ENCODE results near the gene POU6F2. TPM values are rescaled to one million over a fixed set of nuclear protein-coding genes. Genes with fewer than 3 reads are reported as not detected.

The POU6F2 gene
- total RNA-seq, 2 experiments from 2014 or later, result not detected

DNA sequence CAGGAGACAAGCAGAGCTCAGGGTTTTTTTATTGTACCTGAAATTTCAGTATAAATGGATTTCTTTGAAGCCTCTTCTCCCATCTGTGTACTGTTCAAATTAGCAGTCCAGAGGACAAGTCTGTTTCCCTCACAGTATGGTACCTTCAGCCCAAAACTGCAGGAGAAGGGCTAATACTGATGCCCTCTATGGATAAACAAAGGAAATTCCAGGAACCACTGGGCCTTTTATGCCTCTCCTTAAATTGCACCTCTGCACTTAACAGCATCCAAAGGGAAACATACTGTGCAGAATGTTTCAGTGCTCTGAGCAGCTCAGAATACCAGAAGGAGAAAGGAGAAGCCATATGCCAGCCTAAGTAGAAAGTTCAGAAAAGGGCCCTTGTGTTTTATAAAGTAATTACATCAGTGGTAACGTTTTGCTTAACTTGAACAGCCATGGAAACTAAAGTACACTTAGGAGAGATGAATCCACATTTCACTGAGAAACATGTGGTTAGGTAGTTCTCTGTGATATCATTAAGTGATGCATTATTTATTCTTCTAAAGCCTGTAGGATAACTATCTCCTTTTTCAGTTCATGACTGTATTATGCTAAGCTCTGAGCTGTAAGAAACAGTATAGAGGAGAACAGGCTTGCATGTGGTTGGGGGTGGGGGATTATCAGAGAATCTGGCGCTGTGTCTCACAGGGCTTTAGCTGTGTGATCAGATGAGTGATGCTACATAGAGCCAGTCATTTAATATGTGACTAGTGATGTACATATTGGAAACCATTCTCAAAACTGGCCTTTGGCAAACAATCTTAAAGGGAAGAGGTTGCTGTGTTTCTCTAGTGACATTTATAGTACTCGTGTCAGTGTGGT lies 111.3 kb downstream of the POU6F2 start:
- no peak overlapping the region for H3K4me3 Mint-ChIP-seq
- no peaks in the 10 kb centered on the region for H3K4me1 Mint-ChIP-seq (ENCODE audit: low read depth)
- intact Hi-C loops (cut with micrococcal nuclease), result no loop called here
- ATAC-seq, result no peak
- no peak for DNase-seq
- no peaks in the 10 kb centered on the region for H3K9me3 Mint-ChIP-seq
- no peak overlapping the region for H3K27ac Mint-ChIP-seq
- no peaks in the 10 kb centered on the region for H3K36me3 Mint-ChIP-seq (ENCODE audit: low read depth)
- peaks cover 14% of the 10 kb centered on the region for H3K27me3 Mint-ChIP-seq
- POLR2A ChIA-PET, result no interaction called here
- CTCF ChIA-PET, result no interaction called here
- no peak for TF ChIP-seq CTCF (IDR thresholded peaks at IDR 0.05)

DNA sequence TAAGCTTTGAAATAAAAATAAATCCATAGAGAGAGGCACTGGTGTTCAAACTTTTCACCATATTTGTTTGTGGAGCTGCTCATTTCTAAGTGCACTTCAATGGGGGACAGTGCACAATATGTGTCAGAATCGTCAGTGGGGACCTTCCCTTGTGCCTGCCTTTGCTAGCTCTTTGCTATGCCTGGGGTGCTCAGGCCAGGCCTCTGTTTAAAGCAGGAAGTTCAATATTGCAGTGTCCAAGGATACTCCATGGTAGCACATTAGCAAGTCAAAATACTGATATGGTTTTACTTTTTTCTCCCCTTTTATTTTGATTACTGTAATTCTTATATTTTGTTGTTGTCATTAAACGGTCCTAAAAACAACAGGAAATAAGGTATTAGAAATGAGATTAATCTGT lies 113.4 kb downstream of the POU6F2 start:
- H3K4me3 Mint-ChIP-seq, result no peak overlapping the region

GRCh38 chr7:39091774-39092173 lies 114.1 kb downstream of the POU6F2 start:
- no peak overlapping the region for H3K27ac Mint-ChIP-seq
- no peaks in the 10 kb centered on the region for H3K9me3 Mint-ChIP-seq
- H3K27me3 Mint-ChIP-seq, result peaks cover 6% of the 10 kb centered on the region
- intact Hi-C loops (cut with micrococcal nuclease), result no loop called here
- no peak for TF ChIP-seq CTCF (IDR thresholded peaks at IDR 0.05)
- CTCF ChIA-PET, result no interaction called here
- no peak overlapping the region for H3K4me3 Mint-ChIP-seq
- no peaks in the 10 kb centered on the region for H3K36me3 Mint-ChIP-seq (ENCODE audit: low read depth)
- H3K4me1 Mint-ChIP-seq (ENCODE audit: low read depth), result no peaks in the 10 kb centered on the region
- POLR2A ChIA-PET, result no interaction called here
- no peak for ATAC-seq
- no peak for DNase-seq

More for the DNA sequence above, 113.4 kb downstream of the POU6F2 start:
- TF ChIP-seq CTCF (IDR thresholded peaks at IDR 0.05), result no peak
- H3K36me3 Mint-ChIP-seq (ENCODE audit: low read depth), result no peaks in the 10 kb centered on the region
- peaks cover 8% of the 10 kb centered on the region for H3K27me3 Mint-ChIP-seq
- POLR2A ChIA-PET, result no interaction called here
- no peaks in the 10 kb centered on the region for H3K9me3 Mint-ChIP-seq
- no peak for ATAC-seq
- intact Hi-C loops (cut with micrococcal nuclease), result no loop called here
- no peak overlapping the region for H3K27ac Mint-ChIP-seq
- DNase-seq, result no peak
- no peaks in the 10 kb centered on the region for H3K4me1 Mint-ChIP-seq (ENCODE audit: low read depth)
- CTCF ChIA-PET, result no interaction called here

GRCh38 chr7:39094731-39095130 lies 117.0 kb downstream of the POU6F2 start:
- POLR2A ChIA-PET, result no interaction called here
- no peak for TF ChIP-seq CTCF (IDR thresholded peaks at IDR 0.05)
- intact Hi-C loops (cut with micrococcal nuclease), result no loop called here
- H3K4me3 Mint-ChIP-seq, result no peak overlapping the region
- H3K27ac Mint-ChIP-seq, result no peak overlapping the region
- no peaks in the 10 kb centered on the region for H3K36me3 Mint-ChIP-seq (ENCODE audit: low read depth)
- ATAC-seq (no peak), DNase-seq (no peak)
- no peaks in the 10 kb centered on the region for H3K9me3 Mint-ChIP-seq
- no peaks in the 10 kb centered on the region for H3K4me1 Mint-ChIP-seq (ENCODE audit: low read depth)
- peaks cover 6% of the 10 kb centered on the region for H3K27me3 Mint-ChIP-seq
- CTCF ChIA-PET, result no interaction called here

- Mint-ChIP-seq H3K27me3 (peaks cover 6% of the 10 kb centered on the region), H3K4me3 (no peak overlapping the region), H3K27ac (no peak overlapping the region), H3K9me3 (no peaks in the 10 kb centered on the region), H3K36me3 (ENCODE audit: low read depth) (no peaks in the 10 kb centered on the region), H3K4me1 (ENCODE audit: low read depth) (no peaks in the 10 kb centered on the region)
- ChIA-PET POLR2A (no interaction called here), CTCF (interaction anchor here (0.6 kb wide), 1 partner anchor 358 kb away, joined by 3 read pairs; no protein-coding TSS in a partner anchor)
- intact Hi-C loops (cut with micrococcal nuclease), result no loop called here
- DNase-seq, result no peak
- no peak for TF ChIP-seq CTCF (IDR thresholded peaks at IDR 0.05)
- ATAC-seq, result no peak
These were observed 118.3 kb downstream of the POU6F2 start for GRCh38 chr7:39095875-39096619.
